OCI-LY7 (cell line): ENCODE measurements around the gene SAP30BP.

Experiments
- CTCF ChIP-seq: fragments of 200-600 bp; sonication (generic); conservative IDR thresholded peaks from 2 replicates; pipeline ENCODE4 v1.5.1; 2014; ENCODE audit warnings: mild to moderate bottlenecking, antibody characterized with exemption, low read length, moderate library complexity, mixed read lengths
- EZH2phosphoT487 ChIP-seq: fragments of 200-600 bp; sonication (generic); IDR thresholded peaks from 2 replicates; pipeline ENCODE4 v1.6.1; 2018; ENCODE audit warnings: low read depth, borderline replicate concordance, mild to moderate bottlenecking, mixed run types, antibody characterized with exemption, low read length, moderate library complexity, mixed read lengths

- TF ChIP-seq CTCF (peak; percentile 100), EZH2phosphoT487 (no peak)
These were observed 82.6 kb downstream of the SAP30BP start for GRCh38 chr17:75749545-75750389.
